AG04449 (cell line): ENCODE results near the gene SFTA2.

Experiments used
- CTCF ChIA-PET: fragments of 350-600 bp; formaldehyde crosslinking; extraction: SDS; loops from one replicate; lab custom pipeline; 2021; ENCODE audit warnings: antibody characterized with exemption; lab: Yijun Ruan, JAX
- POLR2A ChIA-PET: fragments of 400-600, 350-600 bp; formaldehyde crosslinking; extraction: SDS; loops from one replicate; lab custom pipeline; 2020; ENCODE audit warnings: antibody characterized with exemption, inconsistent platforms; lab: Yijun Ruan, JAX
- DNase-seq: peaks from one replicate; pipeline ENCODE4 v3.0.0-alpha.2; 2010; ENCODE audit warnings: low read depth, low spot score
- H3K4me3 ChIP-seq: 2 replicates; pipeline ENCODE4 v1.5.1; 2011; ENCODE audit warnings: low read depth, mild to moderate bottlenecking, control low read depth, low read length
- TF ChIP-seq, protein P1 (sequence below): IDR thresholded peaks from one replicate; pipeline ENCODE4 v1.5.1; 2011; ENCODE audit warnings: mild to moderate bottlenecking, moderate library complexity, low read length, control low read depth, inconsistent platforms; ENCODE audit not compliant: insufficient read depth; ENCODE audit errors: missing control alignments

SFTA2 gene

DNA sequence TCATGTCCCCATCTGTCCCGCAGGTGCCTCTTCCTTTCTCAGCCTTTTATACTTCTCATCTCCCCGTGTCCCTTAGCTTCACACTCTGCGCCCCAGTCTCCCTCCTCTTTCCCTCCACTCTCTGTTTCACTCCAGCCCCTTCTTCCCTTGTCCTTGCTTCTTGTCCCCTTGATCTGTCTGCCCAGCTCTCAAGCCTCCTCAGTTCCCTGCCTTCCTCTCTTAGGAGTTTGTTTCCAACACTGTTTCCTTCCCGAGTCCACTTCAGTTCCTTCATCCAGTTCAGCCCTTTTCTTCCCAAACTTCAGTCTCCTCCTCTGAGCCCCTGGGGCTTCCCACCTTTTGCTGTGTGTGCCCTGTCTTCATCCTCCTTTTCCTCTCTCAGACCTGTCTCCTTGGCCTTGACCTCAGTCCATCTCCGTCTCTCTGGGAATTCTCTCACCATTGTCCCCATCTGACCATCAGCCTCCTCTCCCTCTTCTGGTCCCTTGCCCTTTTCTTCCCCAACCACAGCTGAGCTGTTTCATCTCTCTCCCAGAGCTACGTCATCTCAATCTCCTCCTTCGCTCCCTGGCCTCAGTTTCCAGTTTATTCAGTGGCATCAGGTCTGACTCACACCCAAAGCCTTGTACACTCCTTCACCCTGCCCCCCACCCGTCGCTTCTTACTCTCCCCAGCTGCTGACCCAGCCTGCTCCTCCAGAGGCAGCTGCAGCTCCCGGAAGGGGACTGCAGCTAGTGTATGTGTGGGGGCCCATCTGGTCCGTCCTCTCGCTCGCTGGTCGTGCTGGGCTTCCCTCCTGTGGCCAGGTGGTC lies 50.4 kb downstream of the SFTA2 start:
- no peak for DNase-seq
- ChIA-PET POLR2A (interaction anchor here (0.7 to 1.5 kb wide), 4 partner anchors 117 to 160 kb away, joined by 3 to 9 read pairs (median 4); partner anchors contain the start of gene IER3), CTCF (interaction anchor here (0.8 to 13.1 kb wide), 21 partner anchors 8 to 206 kb away, joined by 3 to 472 read pairs (median 5); partner anchors contain the start of gene VARS2)
- H3K4me3 ChIP-seq, result no peak overlapping the region
- TF ChIP-seq, protein P1, sequence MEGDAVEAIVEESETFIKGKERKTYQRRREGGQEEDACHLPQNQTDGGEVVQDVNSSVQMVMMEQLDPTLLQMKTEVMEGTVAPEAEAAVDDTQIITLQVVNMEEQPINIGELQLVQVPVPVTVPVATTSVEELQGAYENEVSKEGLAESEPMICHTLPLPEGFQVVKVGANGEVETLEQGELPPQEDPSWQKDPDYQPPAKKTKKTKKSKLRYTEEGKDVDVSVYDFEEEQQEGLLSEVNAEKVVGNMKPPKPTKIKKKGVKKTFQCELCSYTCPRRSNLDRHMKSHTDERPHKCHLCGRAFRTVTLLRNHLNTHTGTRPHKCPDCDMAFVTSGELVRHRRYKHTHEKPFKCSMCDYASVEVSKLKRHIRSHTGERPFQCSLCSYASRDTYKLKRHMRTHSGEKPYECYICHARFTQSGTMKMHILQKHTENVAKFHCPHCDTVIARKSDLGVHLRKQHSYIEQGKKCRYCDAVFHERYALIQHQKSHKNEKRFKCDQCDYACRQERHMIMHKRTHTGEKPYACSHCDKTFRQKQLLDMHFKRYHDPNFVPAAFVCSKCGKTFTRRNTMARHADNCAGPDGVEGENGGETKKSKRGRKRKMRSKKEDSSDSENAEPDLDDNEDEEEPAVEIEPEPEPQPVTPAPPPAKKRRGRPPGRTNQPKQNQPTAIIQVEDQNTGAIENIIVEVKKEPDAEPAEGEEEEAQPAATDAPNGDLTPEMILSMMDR, result no peak
